Right ventricle myocardium superior (tissue), 1 donor: Measurements from ENCODE around the gene FRMPD4. TPM values are rescaled to one million over a fixed set of nuclear protein-coding genes. Genes with fewer than 3 reads are reported as not detected.

Experiments used
- ATAC-seq: fragments of 200-7000 bp; cut with Tn5 transposase; one replicate; pipeline ENCODE4 v1.9.1; 2020; ENCODE audit warnings: mild to moderate bottlenecking; ENCODE audit not compliant: poor library complexity
- DNase-seq: peaks from one replicate; pipeline ENCODE4 v3.0.0-alpha.2; 2020
- intact Hi-C: fragments of 100-400 bp; cut with DNase I; formaldehyde crosslinking; loops from one replicate; pipeline ENCODE4 v1.11.2; 2022
- total RNA-seq: library from RNA; stranded (reverse); fragmentation: NEBNext Ultra II Directional; extraction: Animal tissue kit (Norgen Biotek cat#: 25700); gene quantifications from one replicate; pipeline ENCODE4 v1.2.1, GENCODE V29; 2021
- donor health status: DM: no; HTN: yes; CAD: no; lungs with severe emphysema.

The FRMPD4 gene
- total RNA-seq, 1 donor from 2014 or later, result 1.3 TPM

GRCh38 chrX:12554206-12554605 is 415.9 kb downstream of the FRMPD4 start:
- intact Hi-C loops, result no loop called here
- ATAC-seq, result no peak
- no peak for DNase-seq

GRCh38 chrX:12563121-12563520 is 424.8 kb downstream of the FRMPD4 start:
- no peak for ATAC-seq
- intact Hi-C loops, result no loop called here
- no peak for DNase-seq

- ATAC-seq, result no peak
- intact Hi-C loops, result no loop called here
- DNase-seq, result no peak
These were observed 425.9 kb downstream of the FRMPD4 start for GRCh38 chrX:12564221-12564620.

DNA sequence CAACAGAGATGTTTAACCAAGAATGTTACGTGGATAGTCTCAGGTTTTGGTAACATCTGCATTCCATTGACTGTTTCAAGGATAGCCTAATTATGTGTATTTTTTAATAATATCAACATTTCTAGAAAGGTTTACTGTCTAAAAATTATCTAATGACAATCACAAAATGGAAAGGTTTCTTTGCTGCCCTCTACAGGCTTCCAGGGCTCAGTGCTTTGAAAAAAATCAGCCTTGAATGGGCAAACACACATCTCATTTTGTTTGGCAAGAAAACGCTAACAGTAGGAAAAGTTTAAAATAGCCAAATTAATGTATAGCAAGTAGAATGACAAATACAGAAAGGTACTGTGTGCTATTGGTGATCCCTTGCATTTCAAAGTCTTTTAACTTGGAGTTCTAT is 429.6 kb downstream of the FRMPD4 start:
- no peak for ATAC-seq
- intact Hi-C loops, result no loop called here

GRCh38 chrX:12570859-12571501 is 432.7 kb downstream of the FRMPD4 start:
- intact Hi-C loops, result no loop called here
- no peak for ATAC-seq
- DNase-seq, result no peak

More for the DNA sequence above, 429.6 kb downstream of the FRMPD4 start:
- no peak for DNase-seq

- intact Hi-C loops, result no loop called here
- no peak for DNase-seq
- ATAC-seq, result no peak
These were observed 441.0 kb downstream of the FRMPD4 start for GRCh38 chrX:12579311-12579710.

GRCh38 chrX:12580548-12580947 is 442.3 kb downstream of the FRMPD4 start:
- ATAC-seq (no peak), DNase-seq (no peak)
- intact Hi-C loops, result no loop called here

- intact Hi-C loops, result no loop called here
- no peak for DNase-seq
- no peak for ATAC-seq
These were observed 443.3 kb downstream of the FRMPD4 start for GRCh38 chrX:12581546-12581945.

GRCh38 chrX:12582649-12583048 is 444.4 kb downstream of the FRMPD4 start:
- ATAC-seq (no peak), DNase-seq (no peak)
- intact Hi-C loops, result no loop called here

- intact Hi-C loops, result no loop called here
- no peak for DNase-seq
- no peak for ATAC-seq
These were observed 445.3 kb downstream of the FRMPD4 start for GRCh38 chrX:12583543-12583942.

DNA sequence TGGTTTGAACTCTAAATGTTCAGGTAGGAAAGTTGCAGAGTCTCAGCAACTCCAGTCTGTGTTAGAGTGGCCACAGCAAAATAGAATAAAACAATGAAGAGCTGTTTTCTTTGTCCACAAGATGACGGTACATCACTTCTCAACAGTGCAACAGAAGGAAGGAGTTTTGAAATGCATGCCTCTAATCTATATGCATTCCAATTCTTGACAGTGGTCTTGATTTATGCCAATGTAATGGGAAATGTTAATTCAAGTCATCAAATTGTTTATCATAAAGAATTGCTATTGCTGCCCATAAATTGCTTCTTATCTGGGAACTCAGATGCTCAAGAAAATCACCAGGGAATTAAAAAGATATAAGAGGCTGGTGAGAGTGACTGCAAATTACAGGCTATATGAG is 457.4 kb downstream of the FRMPD4 start:
- DNase-seq, result no peak
- no peak for ATAC-seq
- intact Hi-C loops, result no loop called here

- ATAC-seq (no peak), DNase-seq (no peak)
- intact Hi-C loops, result no loop called here
These were observed 471.8 kb downstream of the FRMPD4 start for GRCh38 chrX:12610079-12610478.

- DNase-seq, result no peak
- intact Hi-C loops, result no loop called here
- no peak for ATAC-seq
These were observed 473.2 kb downstream of the FRMPD4 start for GRCh38 chrX:12611471-12611870.

- no peak for DNase-seq
- intact Hi-C loops, result no loop called here
- ATAC-seq, result no peak
These were observed 476.0 kb downstream of the FRMPD4 start for GRCh38 chrX:12614266-12614665.

- ATAC-seq (no peak), DNase-seq (no peak)
- intact Hi-C loops, result no loop called here
These were observed 476.8 kb downstream of the FRMPD4 start for GRCh38 chrX:12615061-12615460.

DNA sequence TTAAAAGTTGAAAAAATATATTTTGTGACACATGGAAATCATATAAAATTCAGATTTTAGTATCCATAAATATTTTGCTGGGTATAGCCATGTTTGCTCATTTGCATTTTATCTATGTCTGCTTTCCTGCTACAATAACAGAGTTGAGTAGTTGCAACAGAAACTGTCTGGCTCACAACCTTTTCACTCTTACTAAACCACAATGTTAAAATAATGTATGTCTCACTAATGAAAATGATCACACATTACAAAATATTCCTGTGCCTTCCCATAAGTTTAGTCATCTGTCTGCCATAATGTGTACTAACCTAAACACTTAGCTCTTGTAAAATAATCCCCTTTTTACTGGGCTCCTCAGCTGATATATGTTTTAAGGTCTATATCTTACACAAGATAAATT is 479.0 kb downstream of the FRMPD4 start:
- DNase-seq (no peak), ATAC-seq (no peak)
- intact Hi-C loops, result no loop called here

DNA sequence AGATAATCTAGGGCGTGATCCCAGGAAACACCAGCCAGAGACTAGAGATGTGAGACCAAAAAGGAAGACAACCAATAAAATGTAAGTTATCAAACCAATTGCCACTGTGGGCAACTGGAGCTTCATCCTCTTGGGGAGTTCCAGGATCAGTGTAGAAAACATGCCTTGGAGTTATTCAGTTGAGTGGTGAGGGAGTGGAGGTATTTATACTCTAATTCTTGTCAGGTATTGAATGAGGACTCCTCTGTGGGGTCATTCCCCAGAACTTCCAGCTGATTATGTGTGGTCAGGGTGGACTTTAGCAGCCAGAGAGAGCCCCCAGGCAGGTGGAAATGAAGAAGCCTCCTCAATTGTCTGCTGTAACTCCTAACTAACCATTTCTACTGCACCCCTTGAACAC is 509.0 kb downstream of the FRMPD4 start:
- intact Hi-C loops, result no loop called here
- ATAC-seq, result no peak
- DNase-seq, result no peak

DNA sequence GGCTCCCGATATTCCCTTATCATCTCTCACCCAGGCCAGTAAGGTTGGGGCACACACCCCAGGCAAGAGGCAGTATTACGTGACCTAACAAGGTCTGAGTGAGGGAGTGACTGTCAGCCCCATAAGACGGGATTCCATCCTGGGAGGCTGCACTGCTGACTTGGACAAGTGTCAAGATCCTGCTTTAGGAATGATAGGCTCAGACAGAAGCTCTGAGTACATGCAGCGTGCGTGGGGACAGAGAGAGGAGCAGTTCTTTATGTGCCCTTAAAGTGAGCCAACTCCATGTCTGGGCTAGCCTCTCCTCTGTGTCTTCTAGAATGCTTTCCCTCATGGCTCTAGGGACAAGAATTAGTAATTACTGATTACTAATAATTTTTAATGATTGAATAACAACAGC is 510.7 kb downstream of the FRMPD4 start:
- no peak for DNase-seq
- intact Hi-C loops, result no loop called here
- no peak for ATAC-seq

- intact Hi-C loops, result no loop called here
- DNase-seq, result no peak
- no peak for ATAC-seq
These were observed 519.2 kb downstream of the FRMPD4 start for GRCh38 chrX:12657433-12657832.

DNA sequence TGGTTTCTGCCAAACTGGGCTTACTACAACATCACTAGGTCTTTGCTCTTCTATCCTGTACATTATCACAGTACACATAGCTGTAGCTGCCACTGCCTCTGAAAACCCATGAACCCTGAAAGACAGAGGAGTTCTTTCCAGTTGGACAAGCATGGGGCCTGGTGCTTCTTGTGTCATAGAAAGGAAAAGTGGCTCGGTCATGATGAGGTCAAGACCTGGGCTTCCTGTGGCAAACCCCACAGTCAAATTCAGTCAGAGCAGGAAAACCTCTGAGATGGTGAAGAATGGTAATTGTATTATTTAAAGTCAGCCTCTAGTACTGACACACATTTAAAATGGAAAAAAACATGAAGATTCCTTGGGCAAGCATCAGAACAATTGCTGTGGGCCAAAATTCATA is 519.6 kb downstream of the FRMPD4 start:
- ATAC-seq, result no peak
- intact Hi-C loops, result no loop called here

GRCh38 chrX:12661464-12661863 is 523.2 kb downstream of the FRMPD4 start:
- ATAC-seq (no peak), DNase-seq (no peak)
- intact Hi-C loops, result no loop called here

More for the DNA sequence above, 519.6 kb downstream of the FRMPD4 start:
- DNase-seq, result no peak
